GM23248 (cell line): ENCODE results near the gene PRSS36.

Experiments
- EZH2 ChIP-seq: fragments of 200-600 bp; sonication (generic); IDR thresholded peaks from 2 replicates; pipeline ENCODE4 v1.6.1; 2018; ENCODE audit warnings: antibody characterized with exemption, mild to moderate bottlenecking; ENCODE audit not compliant: insufficient read depth, poor library complexity, severe bottlenecking
- EZH2phosphoT487 ChIP-seq: fragments of 200-600 bp; sonication (generic); IDR thresholded peaks from 2 replicates; pipeline ENCODE4 v1.6.1; 2018; ENCODE audit warnings: antibody characterized with exemption, moderate library complexity, mild to moderate bottlenecking, low read depth; ENCODE audit not compliant: insufficient read depth

DNA sequence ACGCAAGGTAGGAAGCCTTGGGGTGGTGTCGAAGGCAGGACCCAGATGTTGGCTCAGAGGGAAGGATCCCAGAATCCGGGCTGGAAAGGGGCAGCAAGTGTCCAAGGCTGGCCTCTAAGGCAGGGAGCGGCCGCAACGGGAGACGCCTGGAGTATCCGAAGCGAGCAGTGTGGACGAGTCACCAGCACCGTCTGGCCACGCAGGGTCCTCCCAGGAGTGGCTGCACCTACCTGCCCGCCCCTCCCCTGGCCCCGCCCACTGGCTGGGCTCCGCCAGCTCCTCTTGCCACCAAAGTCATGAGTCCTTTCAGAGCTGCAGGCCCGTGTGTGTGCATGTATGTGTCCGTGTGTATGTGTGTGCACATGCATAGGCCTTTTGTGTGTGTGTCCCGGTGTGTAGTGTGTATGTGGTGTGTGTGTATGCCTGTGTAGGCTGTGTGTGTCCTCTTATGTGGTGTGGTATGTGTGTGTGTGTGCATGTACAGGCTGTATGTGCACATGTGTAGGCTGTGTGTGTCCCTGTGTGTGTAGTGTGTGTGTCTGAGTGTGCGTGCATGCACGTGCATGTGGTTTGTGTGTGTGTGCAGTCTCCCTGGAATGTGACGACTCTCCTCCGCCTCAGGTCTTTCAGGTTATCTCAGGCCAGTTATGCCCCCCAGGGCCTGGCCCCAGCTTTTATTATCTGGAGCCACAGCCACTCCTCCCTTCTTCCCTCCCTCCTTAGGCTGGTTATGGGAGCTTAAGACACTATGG lies 14.2 kb downstream of the PRSS36 start, which contains the start of gene PRSS8:
- TF ChIP-seq EZH2phosphoT487 (no peak), EZH2 (no peak)
